HG03558 (cell line): ENCODE measurements around the gene ABI3.
"Not testable (repeated sequence)": the region's sequence is repeated elsewhere in the genome, so short reads cannot be mapped to it uniquely, and the experiment has no call there.

Experiments used
- ATAC-seq: cut with Tn5 transposase; IDR thresholded peaks from one replicate; pipeline ENCODE4 v1.9.1; 2021; ENCODE audit warnings: moderate number of reproducible peaks; ENCODE audit not compliant: unreplicated experiment; ENCODE audit errors: extremely low read depth

The ABI3 gene

DNA sequence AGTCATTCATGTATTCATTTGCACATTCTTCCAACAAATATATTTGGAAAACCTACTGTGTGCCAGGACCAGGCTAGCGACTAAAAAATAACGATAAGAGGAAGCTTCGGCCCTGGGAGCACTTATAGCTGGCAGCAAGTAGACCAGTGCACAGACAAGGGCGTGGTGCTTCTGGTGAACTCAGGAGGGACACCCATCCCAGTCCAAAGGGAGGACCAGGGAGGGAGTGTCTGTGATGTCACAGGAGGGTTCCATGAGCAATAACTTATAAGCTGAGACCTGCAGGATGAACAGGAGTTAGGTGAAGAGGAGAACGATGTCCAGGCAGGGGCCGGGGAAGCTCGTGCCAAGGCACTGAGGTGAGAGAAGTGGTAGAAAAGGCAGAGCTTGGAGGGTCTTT is 37.4 kb downstream of the ABI3 start:
- no peak for ATAC-seq

- no peak for ATAC-seq
These were observed 38.8 kb downstream of the ABI3 start for GRCh38 chr17:49249292-49249794.

- no peak for ATAC-seq
These were observed 39.5 kb downstream of the ABI3 start for GRCh38 chr17:49249890-49250522.

- ATAC-seq = no peak
These were observed 41.7 kb downstream of the ABI3 start for GRCh38 chr17:49252148-49252695.

GRCh38 chr17:49254066-49254465 is 43.6 kb downstream of the ABI3 start:
- ATAC-seq = no peak

- ATAC-seq = no peak
These were observed 44.6 kb downstream of the ABI3 start for GRCh38 chr17:49255125-49255524.

DNA sequence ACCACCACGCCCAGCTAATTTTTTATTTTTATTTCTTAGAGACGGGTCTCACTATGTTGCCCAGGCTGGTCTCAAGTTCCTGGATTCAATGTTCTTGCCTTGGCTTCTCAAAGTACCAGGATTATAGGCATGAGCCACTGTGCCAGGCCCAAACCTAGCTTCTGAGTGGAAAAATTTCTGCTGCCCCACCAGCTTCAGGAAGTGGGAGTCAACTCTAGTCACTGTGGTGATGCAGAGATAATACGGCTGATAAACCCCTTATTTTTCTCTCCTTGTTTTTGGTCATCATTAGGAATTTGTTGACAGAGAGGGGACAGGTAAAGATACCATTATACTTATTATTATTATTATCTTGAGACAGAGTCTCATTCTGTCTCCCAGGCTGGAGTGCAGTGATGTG is 47.9 kb downstream of the ABI3 start:
- ATAC-seq = no peak

- ATAC-seq = no peak
These were observed 49.1 kb downstream of the ABI3 start for GRCh38 chr17:49259663-49260010.

DNA sequence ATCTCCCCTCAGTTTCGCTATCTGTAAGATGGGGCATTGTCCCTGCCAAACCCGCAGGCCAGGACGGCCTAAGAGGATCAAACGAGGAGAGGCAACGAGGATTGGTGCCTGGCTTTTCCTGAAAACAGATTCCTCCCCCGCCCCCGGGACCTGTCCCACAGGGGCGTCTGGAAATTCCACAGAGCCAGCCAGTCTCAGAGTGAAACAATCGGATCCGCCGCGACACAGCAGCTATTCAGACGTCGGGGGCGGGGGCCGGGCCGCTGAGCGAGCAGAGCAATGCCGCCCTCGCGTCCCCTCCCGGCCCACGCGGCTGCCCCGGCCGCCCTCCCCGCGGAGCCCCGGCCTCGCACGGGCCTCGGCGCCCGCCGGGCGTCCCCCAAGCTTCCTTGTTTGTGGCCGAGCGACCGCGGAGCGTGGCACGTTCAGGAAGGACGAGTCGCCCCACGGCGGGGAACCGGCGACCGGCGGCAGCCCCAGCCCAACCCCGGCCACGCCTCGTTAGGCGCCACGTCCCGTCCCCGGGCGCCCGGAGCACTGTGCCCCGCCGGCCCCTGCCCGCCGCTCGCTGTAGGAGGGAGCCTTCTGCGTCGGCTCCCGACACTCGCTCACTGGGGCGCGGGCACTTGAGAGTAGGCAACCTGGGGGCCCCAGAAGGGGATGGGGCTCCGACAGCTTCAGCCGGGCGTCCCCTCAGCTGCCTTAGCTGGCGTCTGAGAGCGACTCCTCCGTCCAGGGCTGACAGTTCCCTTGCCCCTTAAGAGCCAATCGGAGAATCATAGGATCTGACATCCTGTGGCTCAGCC is 49.7 kb downstream of the ABI3 start:
- ATAC-seq = no peak

DNA sequence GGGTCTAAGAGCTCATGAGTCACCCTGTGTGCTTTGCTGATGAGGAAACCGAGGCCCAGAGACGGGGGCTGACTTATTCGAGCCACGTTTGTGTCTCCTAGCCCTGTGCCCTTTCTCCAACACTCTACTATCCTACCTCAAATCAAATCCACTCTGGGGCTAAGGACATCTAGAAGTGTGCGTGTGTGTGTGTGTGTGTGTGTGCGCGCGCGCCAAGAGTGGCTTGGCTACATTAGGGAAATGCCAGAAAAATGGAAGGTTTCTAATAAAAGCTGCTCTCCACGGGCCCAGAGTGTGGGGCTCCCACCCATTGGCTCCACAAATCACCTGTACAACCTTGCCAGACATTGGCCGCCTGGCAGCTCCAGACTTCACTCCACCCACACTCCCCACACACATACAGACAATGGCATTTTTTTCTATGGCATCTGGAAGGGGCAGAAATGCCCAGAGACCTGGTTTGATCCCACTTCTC is 50.3 kb downstream of the ABI3 start:
- ATAC-seq = no peak

DNA sequence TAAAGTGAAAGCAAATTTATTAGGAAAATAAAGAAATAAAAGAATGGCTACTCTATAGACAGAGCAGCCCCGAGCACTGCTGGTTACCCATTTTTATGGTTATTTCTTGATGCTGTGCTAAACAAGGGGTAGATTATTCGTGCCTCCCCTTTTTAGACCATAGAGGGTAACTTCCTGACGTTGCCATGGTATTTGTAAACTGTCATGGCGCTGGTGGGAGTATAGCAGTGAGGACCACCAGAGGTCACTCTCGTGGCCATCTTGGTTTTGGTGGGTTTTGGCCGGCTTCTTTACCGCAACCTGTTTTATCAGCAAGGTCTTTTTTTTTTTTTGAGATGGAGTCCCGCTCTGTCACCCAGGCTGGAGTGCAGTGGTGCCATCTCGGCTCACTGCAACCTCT is 51.0 kb downstream of the ABI3 start:
- not testable (repeated sequence) for ATAC-seq

DNA sequence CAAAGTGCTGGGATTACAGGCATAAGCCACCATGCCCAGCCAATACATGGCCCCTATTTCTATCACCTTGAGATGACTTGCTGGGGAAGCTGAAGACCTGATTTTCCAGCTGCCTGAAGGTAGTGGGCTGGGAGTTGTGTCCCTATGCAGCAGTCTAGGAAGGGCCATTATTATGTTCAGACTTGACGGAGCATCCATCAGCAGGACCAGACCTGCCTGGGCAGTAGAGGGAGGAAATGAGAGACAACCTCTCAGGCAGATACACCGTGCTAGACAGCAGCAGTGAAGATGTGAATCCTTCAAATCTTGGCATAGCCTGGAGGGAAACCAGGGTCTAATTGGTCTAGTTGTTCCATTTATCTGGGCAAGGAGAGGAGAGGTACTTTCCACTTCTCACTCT is 55.7 kb downstream of the ABI3 start:
- no peak for ATAC-seq

GRCh38 chr17:49267912-49268311 is 57.4 kb downstream of the ABI3 start:
- ATAC-seq = no peak

- ATAC-seq = no peak
These were observed 58.8 kb downstream of the ABI3 start for GRCh38 chr17:49269356-49269755.
